PC-3 (cell line): ENCODE results near the gene ARL5C. TPM values are rescaled to one million over a fixed set of nuclear protein-coding genes. Genes with fewer than 3 reads are reported as not detected.
"Not testable (repeated sequence)": the region's sequence is repeated elsewhere in the genome, so short reads cannot be mapped to it uniquely, and the experiment has no call there.

Experiments
- ATAC-seq: fragments of 200-7000 bp; cut with Tn5 transposase; 2 replicates; pipeline ENCODE4 v1.9.1; 2020; ENCODE audit warnings: mild to moderate bottlenecking, moderate library complexity
- BruUV-seq: library from RNA; stranded (reverse); fragments of 400-500 nt; replicated peaks from 2 replicates; lab custom pipeline; 2021; lab: Mats Ljungman, UMichigan
- CTCF ChIA-PET: fragments of 300-600 bp; sonication (Branson Sonifier 250); formaldehyde crosslinking; loops from one replicate; lab custom pipeline; 2022; ENCODE audit warnings: antibody characterized with exemption; lab: Charles Lee
- POLR2A ChIA-PET: fragments of 300-600 bp; sonication (Branson Sonifier 250); formaldehyde crosslinking; loops from one replicate; lab custom pipeline; 2022; ENCODE audit warnings: antibody characterized with exemption; ENCODE audit not compliant: unreplicated experiment; lab: Charles Lee
- DNase-seq: peaks from one replicate; pipeline ENCODE4 v3.0.0-alpha.2; 2015
- H2AFZ ChIP-seq: fragments of 300-600 bp; sonication (generic); 2 replicates; pipeline ENCODE4 v1.6.0; 2016; ENCODE audit warnings: antibody characterized with exemption, low read length
- H3F3A ChIP-seq: fragments of 300-600 bp; sonication (generic); one replicate; pipeline ENCODE4 v1.6.0; 2017; ENCODE audit warnings: antibody characterized with exemption, low read length, control low read depth, mild to moderate bottlenecking; ENCODE audit not compliant: unreplicated experiment
- H3K27ac ChIP-seq: fragments of 300-600 bp; sonication (generic); 2 replicates; pipeline ENCODE4 v1.5.1; 2016; ENCODE audit warnings: mild to moderate bottlenecking, low read length
- H3K27me3 ChIP-seq: fragments of 300-600 bp; sonication (generic); 2 replicates; pipeline ENCODE4 v1.6.1; 2016; ENCODE audit warnings: low read length, mixed read lengths
- H3K36me3 ChIP-seq: fragments of 300-600 bp; sonication (generic); 2 replicates; pipeline ENCODE4 v1.6.1; 2016; ENCODE audit warnings: low read depth, mixed run types, low read length, mixed read lengths
- H3K4me1 ChIP-seq: fragments of 300-600 bp; sonication (generic); 2 replicates; pipeline ENCODE4 v1.5.1; 2016; ENCODE audit warnings: low read length; ENCODE audit not compliant: insufficient read depth
- H3K4me2 ChIP-seq: fragments of 300-600 bp; sonication (generic); 2 replicates; pipeline ENCODE4 v1.6.0; 2016; ENCODE audit warnings: low read length
- H3K4me3 ChIP-seq: fragments of 300-600 bp; sonication (generic); 2 replicates; pipeline ENCODE4 v1.5.1; 2016; ENCODE audit warnings: mild to moderate bottlenecking, low read length, mixed read lengths
- H3K79me2 ChIP-seq: fragments of 300-600 bp; sonication (generic); 2 replicates; pipeline ENCODE4 v1.6.1; 2017; ENCODE audit warnings: low read length, mixed read lengths
- H3K9ac ChIP-seq: fragments of 300-600 bp; sonication (generic); 2 replicates; pipeline ENCODE4 v1.6.0; 2016; ENCODE audit warnings: mild to moderate bottlenecking, low read length
- H3K9me2 ChIP-seq: fragments of 300-600 bp; sonication (generic); replicated peaks from 2 replicates; pipeline ENCODE4 v1.6.1; 2016; ENCODE audit warnings: mixed run types, low read length, mixed read lengths
- H3K9me3 ChIP-seq: fragments of 300-600 bp; sonication (generic); 2 replicates; pipeline ENCODE4 v1.6.1; 2016; ENCODE audit warnings: low read length, mixed read lengths
- H4K20me1 ChIP-seq: fragments of 300-600 bp; sonication (generic); 2 replicates; pipeline ENCODE4 v1.6.1; 2016; ENCODE audit warnings: low read length, mixed read lengths
- EZH2 ChIP-seq: fragments of 300-600 bp; sonication (generic); IDR thresholded peaks from one replicate; pipeline ENCODE4 v1.6.1; 2017; ENCODE audit warnings: antibody characterized with exemption, mild to moderate bottlenecking, low read length; ENCODE audit not compliant: unreplicated experiment
- EZH2phosphoT487 ChIP-seq: fragments of 300-600 bp; sonication (generic); IDR thresholded peaks from 2 replicates; pipeline ENCODE4 v1.6.1; 2018; ENCODE audit warnings: mild to moderate bottlenecking, antibody characterized with exemption, low read length, borderline replicate concordance
- intact Hi-C: fragments of 100-400 bp; cut with micrococcal nuclease; formaldehyde crosslinking; loops from 2 replicates; pipeline ENCODE4 v1.9.0; 2023
- total RNA-seq: library from RNA; depleted of rRNA; stranded (reverse); fragments of >200 nt; gene quantifications from 2 replicates; pipeline ENCODE4 v1.2.3, GENCODE V29; 2014
- TF ChIP-seq, protein P1 (sequence below): fragments of 300-600 bp; sonication (generic); conservative IDR thresholded peaks from 2 replicates; pipeline ENCODE4 v1.5.1; 2017; ENCODE audit warnings: antibody characterized with exemption, low read depth, mild to moderate bottlenecking, low read length

The ARL5C gene
- total RNA-seq, 1 experiment from 2014 or later, result not detected

DNA sequence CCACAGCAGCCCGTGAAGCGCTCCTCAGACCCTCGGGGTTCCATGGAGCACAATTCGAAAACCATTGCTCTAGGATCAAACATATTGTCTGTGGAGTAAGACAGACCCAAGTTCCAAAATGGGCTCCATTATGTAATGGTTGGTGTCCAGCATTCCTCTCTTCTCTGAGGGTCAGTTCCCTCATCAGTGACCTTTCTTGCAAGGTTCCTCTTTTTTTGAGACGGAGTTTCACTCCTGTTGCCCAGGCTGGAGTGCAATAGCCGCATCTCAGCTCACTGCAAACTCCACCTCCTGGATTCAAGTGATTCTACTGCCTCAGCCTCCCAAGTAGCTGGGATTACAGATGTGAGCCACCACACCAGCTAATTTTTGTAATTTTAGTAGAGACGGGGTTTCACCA is 43.0 kb downstream of the ARL5C start:
- H3K36me3 ChIP-seq, result no peaks in the 10 kb centered on the region
- CTCF ChIA-PET, result interaction anchor here (0.5 kb wide), 1 partner anchor 92 kb away, joined by 3 read pairs; no protein-coding TSS in a partner anchor
- DNase-seq, result no peak
- intact Hi-C loops, result no loop called here
- H3K79me2 ChIP-seq, result no peaks in the 10 kb centered on the region
- no peak overlapping the region for H3K27ac ChIP-seq
- no peaks in the 10 kb centered on the region for H4K20me1 ChIP-seq
- TF ChIP-seq, protein P1, sequence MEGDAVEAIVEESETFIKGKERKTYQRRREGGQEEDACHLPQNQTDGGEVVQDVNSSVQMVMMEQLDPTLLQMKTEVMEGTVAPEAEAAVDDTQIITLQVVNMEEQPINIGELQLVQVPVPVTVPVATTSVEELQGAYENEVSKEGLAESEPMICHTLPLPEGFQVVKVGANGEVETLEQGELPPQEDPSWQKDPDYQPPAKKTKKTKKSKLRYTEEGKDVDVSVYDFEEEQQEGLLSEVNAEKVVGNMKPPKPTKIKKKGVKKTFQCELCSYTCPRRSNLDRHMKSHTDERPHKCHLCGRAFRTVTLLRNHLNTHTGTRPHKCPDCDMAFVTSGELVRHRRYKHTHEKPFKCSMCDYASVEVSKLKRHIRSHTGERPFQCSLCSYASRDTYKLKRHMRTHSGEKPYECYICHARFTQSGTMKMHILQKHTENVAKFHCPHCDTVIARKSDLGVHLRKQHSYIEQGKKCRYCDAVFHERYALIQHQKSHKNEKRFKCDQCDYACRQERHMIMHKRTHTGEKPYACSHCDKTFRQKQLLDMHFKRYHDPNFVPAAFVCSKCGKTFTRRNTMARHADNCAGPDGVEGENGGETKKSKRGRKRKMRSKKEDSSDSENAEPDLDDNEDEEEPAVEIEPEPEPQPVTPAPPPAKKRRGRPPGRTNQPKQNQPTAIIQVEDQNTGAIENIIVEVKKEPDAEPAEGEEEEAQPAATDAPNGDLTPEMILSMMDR, result no peak
- TF ChIP-seq EZH2 (no peak), EZH2phosphoT487 (no peak)
- H3K9me3 ChIP-seq, result no peaks in the 10 kb centered on the region
- H3F3A ChIP-seq, result no peaks in the 10 kb centered on the region
- POLR2A ChIA-PET, result no interaction called here
- no peak overlapping the region for H3K9ac ChIP-seq
- no peaks in the 10 kb centered on the region for H3K27me3 ChIP-seq
- H3K9me2 ChIP-seq, result no peaks in the 10 kb centered on the region
- H3K4me3 ChIP-seq, result no peak overlapping the region
- no peaks in the 10 kb centered on the region for H3K4me1 ChIP-seq
- BruUV-seq, result no TSS peak
- H3K4me2 ChIP-seq, result no peak overlapping the region
- ATAC-seq, result no peak
- H2AFZ ChIP-seq, result no peak overlapping the region

DNA sequence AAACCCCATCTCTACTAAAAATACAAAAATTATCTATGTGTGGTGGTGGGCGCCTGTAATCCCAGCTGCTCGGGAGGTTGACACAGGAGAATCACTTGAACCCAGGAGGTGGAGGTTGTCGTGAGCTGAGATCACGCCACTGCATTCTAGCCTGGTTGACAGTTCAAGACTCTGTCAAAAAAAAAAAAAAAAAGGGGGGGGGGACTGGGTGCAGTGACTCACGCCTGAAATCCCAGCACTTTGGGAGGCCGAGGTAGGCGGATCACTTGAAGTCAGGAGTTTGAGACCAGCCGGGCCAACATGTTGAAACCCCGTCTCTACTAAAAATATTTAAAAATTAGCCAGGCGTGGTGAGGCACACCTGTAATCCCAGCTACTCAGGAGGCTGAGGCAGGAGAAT is 44.0 kb downstream of the ARL5C start:
- H3K9me2 ChIP-seq, H3K4me3 ChIP-seq, H3K9me3 ChIP-seq, H3K27ac ChIP-seq, H3K4me2 ChIP-seq, H3K79me2 ChIP-seq, H4K20me1 ChIP-seq, ATAC-seq, DNase-seq, POLR2A ChIA-PET, H2AFZ ChIP-seq, H3K36me3 ChIP-seq, H3K9ac ChIP-seq, H3K27me3 ChIP-seq, intact Hi-C loops, H3K4me1 ChIP-seq, H3F3A ChIP-seq, BruUV-seq: not testable (repeated sequence)
- CTCF ChIA-PET, result interaction anchor here (0.6 kb wide), 1 partner anchor 77 kb away, joined by 3 read pairs; no protein-coding TSS in a partner anchor

- CTCF ChIA-PET, result no interaction called here
Observed at GRCh38 chr17:39118674-39119419, 47.1 kb downstream of the ARL5C start.

More at GRCh38 chr17:39118674-39119419, 47.1 kb downstream of the ARL5C start:
- Histone ChIP-seq H3K9me3 (no peaks in the 10 kb centered on the region), H4K20me1 (no peaks in the 10 kb centered on the region), H3K9me2 (no peaks in the 10 kb centered on the region), H3F3A (no peaks in the 10 kb centered on the region), H3K4me3 (no peak overlapping the region), H3K9ac (no peak overlapping the region), H3K36me3 (no peaks in the 10 kb centered on the region), H3K79me2 (no peaks in the 10 kb centered on the region), H3K27me3 (no peaks in the 10 kb centered on the region), H3K4me2 (no peak overlapping the region), H3K27ac (no peak overlapping the region), H2AFZ (no peak overlapping the region), H3K4me1 (no peaks in the 10 kb centered on the region)
- BruUV-seq, result no TSS peak
- DNase-seq (no peak), ATAC-seq (no peak)
- POLR2A ChIA-PET, result no interaction called here
- intact Hi-C loops, result no loop called here
- TF ChIP-seq EZH2phosphoT487, result no peak
- TF ChIP-seq, protein P1, result no peak
- no peak for TF ChIP-seq EZH2
